ENCODE results near the gene CERK. TPM values are rescaled to one million over a fixed set of nuclear protein-coding genes. Genes with fewer than 3 reads are reported as not detected.
"Not testable (repeated sequence)": the region's sequence is repeated elsewhere in the genome, so short reads cannot be mapped to it uniquely, and the experiment has no call there.

The CERK gene
- total RNA-seq, 4 donors from 2014 or later, result 37.3 to 51.1 (median 48.0) TPM

DNA sequence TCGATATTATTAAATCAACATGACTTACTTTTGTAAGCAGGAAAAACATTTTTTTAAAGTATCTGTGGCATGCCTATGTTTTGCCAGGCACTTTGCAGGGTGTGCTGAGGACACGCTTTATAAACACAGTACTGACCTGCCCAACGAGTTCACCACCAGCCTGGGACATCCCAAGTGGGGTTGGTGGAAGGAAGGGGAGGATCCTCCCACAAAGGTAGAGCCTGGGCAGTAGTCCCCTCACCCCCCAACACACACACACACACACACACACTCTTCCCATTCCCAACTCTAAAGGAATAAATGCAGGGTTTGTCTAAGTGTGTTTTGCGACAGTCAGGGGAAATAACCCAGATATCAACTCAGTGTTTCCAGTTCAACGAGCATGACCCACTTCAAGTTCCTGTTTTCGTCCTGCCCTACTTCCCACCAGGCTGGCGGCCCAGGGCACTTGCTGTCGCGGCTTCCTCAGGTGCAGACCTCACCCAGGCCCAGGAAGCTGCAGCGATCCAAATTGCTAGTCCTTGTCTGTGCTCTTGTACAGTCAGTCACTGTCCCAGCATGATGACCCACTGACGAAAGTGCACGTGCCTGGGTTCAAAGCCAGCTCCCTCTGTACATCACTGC, 3.1 kb downstream of the CERK start:
- H3K27me3 ChIP-seq, result no peaks in the 10 kb centered on the region
- TF ChIP-seq CTCF (IDR thresholded peaks at IDR 0.05) (no peak), EP300 (IDR thresholded peaks at IDR 0.05) (no peak), POLR2AphosphoS5 (IDR thresholded peaks at IDR 0.05) (no peak), POLR2A (IDR thresholded peaks at IDR 0.05; ENCODE audit: low read depth) (no peak)
- WGBS, result 47% methylated on average over 11 of the region's 12 CpGs
- H3K4me3 ChIP-seq, result peak overlapping the region in 2 of 4 donors; percentile 5 to 99
- intact Hi-C loops (cut with DNase I), result loop anchor here (5.0 kb wide), 1 partner anchor 158 kb away; no protein-coding TSS in a partner anchor
- no peaks in the 10 kb centered on the region for H3K9me3 ChIP-seq
- H3K36me3 ChIP-seq, result peaks cover 0 to 12% (median 5%) of the 10 kb centered on the region in 4 donors
- peaks cover 80 to 89% (median 86%) of the 10 kb centered on the region in 4 donors for H3K4me1 ChIP-seq
- DNase-seq (ENCODE audit: extremely low spot score), result no peak
- H3K27ac ChIP-seq (replicated peaks in 1 of 4), result peak overlapping the region; percentile 67 to 97 (median 92)

GRCh38 chr22:46734213-46734722, 3.8 kb downstream of the CERK start:
- Histone ChIP-seq H3K36me3 (peaks cover 0 to 12% (median 5%) of the 10 kb centered on the region in 4 donors), H3K4me1 (peaks cover 76 to 85% (median 83%) of the 10 kb centered on the region in 4 donors), H3K27ac (replicated peaks in 1 of 4) (peak overlapping the region in 2 of 4 donors; percentile 94 to 97)
- H3K4me3 ChIP-seq; H3K27me3 ChIP-seq; intact Hi-C loops (cut with DNase I); DNase-seq (ENCODE audit: extremely low spot score); H3K9me3 ChIP-seq: not testable (repeated sequence)
- 23% methylated on average over 12 of the region's 12 CpGs for WGBS
- TF ChIP-seq POLR2AphosphoS5 (IDR thresholded peaks at IDR 0.05), result peak; percentile 20 to 78

DNA sequence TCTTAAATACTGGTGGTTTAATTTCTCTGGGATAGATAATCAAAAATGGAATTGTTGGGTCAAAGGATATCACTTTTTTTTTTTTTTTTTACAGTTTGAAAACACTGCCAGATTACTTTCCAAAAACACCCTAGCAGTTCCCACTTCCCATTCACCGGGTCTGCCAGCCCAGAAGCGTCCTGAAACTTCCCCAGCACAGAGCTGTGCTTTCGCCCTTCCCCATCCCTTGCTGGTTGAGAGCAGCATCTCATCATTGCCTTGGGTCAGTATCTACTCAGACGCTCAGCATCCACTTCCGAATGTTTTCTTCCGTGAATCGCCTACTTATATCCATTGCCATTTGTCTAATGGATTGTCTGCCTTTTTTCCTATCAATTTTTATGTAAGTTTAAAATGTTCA, 5.5 kb downstream of the CERK start:
- Histone ChIP-seq H3K4me1 (peaks cover 80 to 96% (median 91%) of the 10 kb centered on the region in 4 donors), H3K27me3 (no peaks in the 10 kb centered on the region), H3K36me3 (peaks cover 0 to 18% (median 11%) of the 10 kb centered on the region in 4 donors), H3K9me3 (no peaks in the 10 kb centered on the region), H3K4me3 (no peak overlapping the region), H3K27ac (replicated peaks in 1 of 4) (peak overlapping the region in 1 of 4 donors; percentile 61)
- no peak for DNase-seq (ENCODE audit: extremely low spot score)
- 76% methylated on average over 7 of the region's 7 CpGs for WGBS
- TF ChIP-seq POLR2AphosphoS5 (IDR thresholded peaks at IDR 0.05), result no peak
- TF ChIP-seq CTCF (IDR thresholded peaks at IDR 0.05), result no peak
- no peak for TF ChIP-seq POLR2A (IDR thresholded peaks at IDR 0.05; ENCODE audit: low read depth)
- no peak for TF ChIP-seq EP300 (IDR thresholded peaks at IDR 0.05)
- intact Hi-C loops (cut with DNase I), result no loop called here

DNA sequence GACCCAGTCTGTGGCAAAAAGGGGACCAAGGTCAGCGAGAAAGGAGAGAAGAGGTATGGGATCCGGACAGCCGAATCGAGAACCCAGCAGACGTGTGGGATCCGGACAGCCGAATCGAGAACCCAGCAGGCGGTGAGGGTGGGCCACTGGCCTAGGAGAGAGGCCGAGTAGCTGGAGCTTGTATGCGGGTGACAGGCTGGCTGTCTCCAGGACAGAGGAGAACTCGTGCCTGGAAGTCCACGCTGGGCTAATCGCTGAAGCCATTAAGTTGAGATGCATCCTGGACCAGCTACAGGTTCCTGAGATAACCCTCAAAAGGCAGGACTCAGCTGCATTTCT, 6.0 kb downstream of the CERK start:
- WGBS, result 91% methylated on average over 14 of the region's 14 CpGs
- intact Hi-C loops (cut with DNase I), result no loop called here
- H3K9me3 ChIP-seq, result no peaks in the 10 kb centered on the region
- H3K4me1 ChIP-seq, result peaks cover 80 to 94% (median 87%) of the 10 kb centered on the region in 4 donors
- no peak for DNase-seq (ENCODE audit: extremely low spot score)
- no peak overlapping the region for H3K4me3 ChIP-seq
- TF ChIP-seq POLR2AphosphoS5 (IDR thresholded peaks at IDR 0.05) (no peak), EP300 (IDR thresholded peaks at IDR 0.05) (no peak), CTCF (IDR thresholded peaks at IDR 0.05) (no peak), POLR2A (IDR thresholded peaks at IDR 0.05; ENCODE audit: low read depth) (no peak)
- H3K27ac ChIP-seq (replicated peaks in 1 of 4), result peak overlapping the region in 2 of 4 donors; percentile 36 to 61
- H3K36me3 ChIP-seq, result peaks cover 0 to 19% (median 11%) of the 10 kb centered on the region in 4 donors
- no peaks in the 10 kb centered on the region for H3K27me3 ChIP-seq

- TF ChIP-seq POLR2A (IDR thresholded peaks at IDR 0.05; ENCODE audit: low read depth) (no peak), POLR2AphosphoS5 (IDR thresholded peaks at IDR 0.05) (no peak), EP300 (IDR thresholded peaks at IDR 0.05) (no peak), CTCF (IDR thresholded peaks at IDR 0.05) (no peak)
- no peaks in the 10 kb centered on the region for H3K27me3 ChIP-seq
- H3K4me3 ChIP-seq, result no peak overlapping the region
- no peaks in the 10 kb centered on the region for H3K9me3 ChIP-seq
- peaks cover 0 to 24% (median 11%) of the 10 kb centered on the region in 4 donors for H3K36me3 ChIP-seq
- peak overlapping the region; percentile 38 to 64 (median 58) for H3K27ac ChIP-seq (replicated peaks in 1 of 4)
- peaks cover 79 to 93% (median 82%) of the 10 kb centered on the region in 4 donors for H3K4me1 ChIP-seq
- intact Hi-C loops (cut with DNase I), result no loop called here
- WGBS, result 59% methylated on average over 19 of the region's 22 CpGs
- no peak for DNase-seq (ENCODE audit: extremely low spot score)
Observed at GRCh38 chr22:46731246-46732040, 6.6 kb downstream of the CERK start.

Measured in esophagus muscularis mucosa (tissue), 4 donors.